HEK293 (cell line): Measurements from ENCODE around the gene VSIR.

ENCODE experiments used
- CTCF ChIA-PET: fragments of 350-600 bp; formaldehyde crosslinking; extraction: SDS; loops from one replicate; lab custom pipeline; 2021; ENCODE audit warnings: antibody characterized with exemption; lab: Yijun Ruan, JAX
- POLR2A ChIA-PET: fragments of 300-600 bp; formaldehyde crosslinking; extraction: SDS; loops from one replicate; lab custom pipeline; 2020; ENCODE audit warnings: antibody characterized with exemption, inconsistent platforms; lab: Yijun Ruan, JAX
- H3K27ac ChIP-seq: fragments of 200-500 bp; sonication (Bioruptor generic); 2 replicates; pipeline ENCODE4 v1.5.1; 2014; ENCODE audit warnings: low read depth, low read length, control low read depth, inconsistent platforms; ENCODE audit errors: extremely low read depth
- H3K36me3 ChIP-seq, 2 experiments: fragments of 200-500 bp in 1 of 2; sonication (Bioruptor generic) in 1 of 2; 1 replicate in 1 of 2; 2 replicates in 1 of 2; pipeline ENCODE4 v1.5.1; 2014 to 2017; ENCODE audit warnings: inconsistent platforms in 2 of 2, low read length in 2 of 2; ENCODE audit not compliant: control insufficient read depth in 2 of 2, insufficient read depth in 1 of 2
- H3K4me1 ChIP-seq: fragments of 200-500 bp; sonication (Bioruptor generic); 2 replicates; pipeline ENCODE4 v1.5.1; 2014; ENCODE audit warnings: mild to moderate bottlenecking, low read length, inconsistent platforms; ENCODE audit not compliant: control insufficient read depth, insufficient read depth
- H3K4me3 ChIP-seq: 2 replicates; pipeline ENCODE4 v1.5.1; 2011; ENCODE audit warnings: low read depth, mild to moderate bottlenecking, control low read depth, low read length, moderate library complexity
- H3K9me3 ChIP-seq: fragments of 200-500 bp; sonication (Bioruptor generic); 2 replicates; pipeline ENCODE4 v1.5.1; 2014; ENCODE audit warnings: low read depth, low read length, inconsistent platforms; ENCODE audit not compliant: control insufficient read depth, insufficient read depth
- GLIS1 ChIP-seq: fragments of 450-650 bp; formaldehyde crosslinking; IDR thresholded peaks from 2 replicates; pipeline ENCODE4 v1.5.1; 2016; ENCODE audit warnings: missing biosample characterization, missing genetic modification characterization
- KLF16 ChIP-seq: fragments of 450-650 bp; formaldehyde crosslinking; IDR thresholded peaks from 2 replicates; pipeline ENCODE4 v1.5.1; 2017; ENCODE audit warnings: missing biosample characterization, missing genetic modification characterization
- PRDM1 ChIP-seq: fragments of 450-650 bp; formaldehyde crosslinking; IDR thresholded peaks from 2 replicates; pipeline ENCODE4; 2016; ENCODE audit warnings: missing biosample characterization, missing genetic modification characterization
- PRDM10 ChIP-seq: fragments of 450-650 bp; formaldehyde crosslinking; IDR thresholded peaks from 2 replicates; pipeline ENCODE4 v1.5.1; 2016; ENCODE audit warnings: missing biosample characterization, missing genetic modification characterization
- REPIN1 ChIP-seq: fragments of 450-650 bp; formaldehyde crosslinking; IDR thresholded peaks from 2 replicates; pipeline ENCODE4 v1.5.1; 2017; ENCODE audit warnings: missing biosample characterization, missing genetic modification characterization, low read depth
- ZBTB10 ChIP-seq: fragments of 450-650 bp; formaldehyde crosslinking; IDR thresholded peaks from 2 replicates; pipeline ENCODE4 v1.5.1; 2016; ENCODE audit warnings: missing biosample characterization, missing genetic modification characterization
- ZBTB17 ChIP-seq: fragments of 450-650 bp; formaldehyde crosslinking; IDR thresholded peaks from 2 replicates; pipeline ENCODE4 v1.5.1; 2016; ENCODE audit warnings: missing biosample characterization, missing genetic modification characterization
- ZBTB26 ChIP-seq: fragments of 450-650 bp; formaldehyde crosslinking; optimal IDR thresholded peaks from 2 replicates; pipeline ENCODE3; 2016; ENCODE audit warnings: missing biosample characterization, mild to moderate bottlenecking, missing genetic modification characterization
- ZBTB49 ChIP-seq: fragments of 450-650 bp; formaldehyde crosslinking; IDR thresholded peaks from 2 replicates; pipeline ENCODE4 v1.5.1; 2016; ENCODE audit warnings: missing biosample characterization, missing genetic modification characterization, low read depth
- ZFHX2 ChIP-seq: fragments of 450-650 bp; formaldehyde crosslinking; conservative IDR thresholded peaks from 2 replicates; pipeline ENCODE4 v1.5.1; 2016; ENCODE audit warnings: missing biosample characterization, missing genetic modification characterization
- ZNF121 ChIP-seq: fragments of 450-650 bp; formaldehyde crosslinking; IDR thresholded peaks from 2 replicates; pipeline ENCODE4 v1.5.1; 2016; ENCODE audit warnings: missing biosample characterization, missing genetic modification characterization
- ZNF132 ChIP-seq: fragments of 450-650 bp; formaldehyde crosslinking; IDR thresholded peaks from 2 replicates; pipeline ENCODE4 v1.5.1; 2017; ENCODE audit warnings: missing biosample characterization, missing genetic modification characterization, borderline replicate concordance
- ZNF280C ChIP-seq: fragments of 450-650 bp; formaldehyde crosslinking; IDR thresholded peaks from 2 replicates; pipeline ENCODE4 v1.5.1; 2016; ENCODE audit warnings: missing biosample characterization, missing genetic modification characterization
- ZNF48 ChIP-seq: fragments of 450-650 bp; formaldehyde crosslinking; IDR thresholded peaks from 2 replicates; pipeline ENCODE4 v1.5.1; 2016; ENCODE audit warnings: missing biosample characterization, missing genetic modification characterization
- ZNF529 ChIP-seq: fragments of 450-650 bp; formaldehyde crosslinking; IDR thresholded peaks from 2 replicates; pipeline ENCODE4 v1.5.1; 2017; ENCODE audit warnings: missing genetic modification characterization, missing biosample characterization; ENCODE audit not compliant: insufficient replicate concordance
- ZNF596 ChIP-seq: fragments of 450-650 bp; IDR thresholded peaks from 2 replicates; pipeline ENCODE4 v1.5.0; 2018; ENCODE audit warnings: missing biosample characterization, mild to moderate bottlenecking, missing genetic modification characterization, moderate library complexity
- ZNF658 ChIP-seq: fragments of 450-650 bp; formaldehyde crosslinking; IDR thresholded peaks from 2 replicates; pipeline ENCODE4; 2016; ENCODE audit warnings: missing biosample characterization, missing genetic modification characterization
- ZNF692 ChIP-seq: fragments of 450-650 bp; formaldehyde crosslinking; IDR thresholded peaks from 2 replicates; pipeline ENCODE4 v1.5.1; 2016; ENCODE audit warnings: missing biosample characterization, missing genetic modification characterization
- ZNF768 ChIP-seq: fragments of 450-650 bp; formaldehyde crosslinking; IDR thresholded peaks from 2 replicates; pipeline ENCODE4 v1.5.1; 2018; ENCODE audit warnings: missing biosample characterization, mild to moderate bottlenecking, missing genetic modification characterization

The VSIR gene

GRCh38 chr10:71816421-71816851 lies 43.1 kb upstream of the VSIR start:
- no peaks in the 10 kb centered on the region for H3K9me3 ChIP-seq
- no peak overlapping the region for H3K27ac ChIP-seq
- H3K36me3 ChIP-seq = peaks cover 5 to 68% of the 10 kb centered on the region in 2 experiments
- POLR2A ChIA-PET = interaction anchor here (1.2 kb wide), 1 partner anchor 34 kb away, joined by 3 read pairs; the partner anchor contains the start of gene PSAP
- no peak for TF ChIP-seq ZNF529 (tag by site-specific recombination)
- 0 out of 2 replicates have a peak, but pooled peaks have one; percentile 22 for TF ChIP-seq ZFHX2 (tag by site-specific recombination)
- H3K4me3 ChIP-seq = no peak overlapping the region
- peaks cover 6% of the 10 kb centered on the region; the same call in 1 of the 2 replicates for H3K4me1 ChIP-seq
- CTCF ChIA-PET = no interaction called here

- no peak for TF ChIP-seq GLIS1
- no peak for TF ChIP-seq ZBTB49
- no peak for TF ChIP-seq KLF16 (tag by site-specific recombination)
- no peak for TF ChIP-seq ZBTB17 (tag by site-specific recombination)
- TF ChIP-seq ZBTB26 = no peak
- TF ChIP-seq PRDM10 (tag by site-specific recombination) = no peak
- TF ChIP-seq ZNF132 (tag by site-specific recombination) = no peak
- no peak for TF ChIP-seq ZNF692 (tag by site-specific recombination)
- TF ChIP-seq ZNF768 (tag by site-specific recombination) = no peak
- no peak for TF ChIP-seq ZNF280C (tag by site-specific recombination)
- no peak for TF ChIP-seq PRDM1 (tag by site-specific recombination)
- TF ChIP-seq ZBTB10 = no peak
- TF ChIP-seq ZNF596 (tag by site-specific recombination) = no peak
- no peak for TF ChIP-seq ZNF658
- no peak for TF ChIP-seq REPIN1
- no peak for TF ChIP-seq ZNF48 (tag by site-specific recombination)
- TF ChIP-seq ZNF121 = no peak
- Histone ChIP-seq H3K4me1 (peaks cover 6% of the 10 kb centered on the region; the same call in 1 of the 2 replicates), H3K4me3 (no peak overlapping the region), H3K27ac (no peak overlapping the region), H3K9me3 (no peaks in the 10 kb centered on the region), H3K36me3 (peaks cover 3 to 60% of the 10 kb centered on the region in 2 experiments)
- POLR2A ChIA-PET = interaction anchor here (0.5 kb wide), 1 partner anchor 426 kb away, joined by 6 read pairs; no protein-coding TSS in a partner anchor
- CTCF ChIA-PET = interaction anchor here (0.5 to 1.4 kb wide), 2 partner anchors 61 to 80 kb away, joined by 3 to 6 read pairs; no protein-coding TSS in a partner anchor
Measured at GRCh38 chr10:71815515-71816130, 42.3 kb upstream of the VSIR start.
